AG09319 (cell line): ENCODE measurements around the gene SDSL.

ENCODE experiments used
- DNase-seq: peaks from one replicate; pipeline ENCODE4 v3.0.0-alpha.2; 2010; ENCODE audit warnings: low read depth; ENCODE audit errors: extremely low read depth
- CTCF ChIP-seq: IDR thresholded peaks from 2 replicates; pipeline ENCODE4 v1.5.1; 2011; ENCODE audit warnings: low read depth, mild to moderate bottlenecking, inconsistent platforms, low read length, moderate library complexity

SDSL gene

GRCh38 chr12:113395119-113395518 lies 27.1 kb upstream of the SDSL start:
- TF ChIP-seq CTCF, result no peak
- no peak for DNase-seq

GRCh38 chr12:113396200-113396599 lies 26.0 kb upstream of the SDSL start:
- no peak for TF ChIP-seq CTCF
- no peak for DNase-seq

GRCh38 chr12:113396828-113397496 lies 25.2 kb upstream of the SDSL start:
- no peak for DNase-seq
- TF ChIP-seq CTCF, result no peak

GRCh38 chr12:113397497-113398197 lies 24.5 kb upstream of the SDSL start:
- no peak for DNase-seq
- TF ChIP-seq CTCF, result no peak

GRCh38 chr12:113398346-113399290 lies 23.6 kb upstream of the SDSL start:
- no peak for TF ChIP-seq CTCF
- no peak for DNase-seq

GRCh38 chr12:113399490-113399889 lies 22.7 kb upstream of the SDSL start:
- no peak for DNase-seq
- TF ChIP-seq CTCF, result no peak

- no peak for TF ChIP-seq CTCF
- DNase-seq, result no peak
These were observed 21.8 kb upstream of the SDSL start for GRCh38 chr12:113400362-113400761.
